ENCODE data around the gene CIDEB. TPM values are rescaled to one million over a fixed set of nuclear protein-coding genes. Genes with fewer than 3 reads are reported as not detected.

Gene CIDEB
- total and polyA plus RNA-seq, 2 of the 4 experiments (the other 2 are of a cell fraction), result under 0.01 to 0.19 TPM

- no peak overlapping the region for H3K14ac ChIP-seq (replicated peaks; ENCODE audit: low read depth, low read length)
- BruUV-seq (replicated peaks), result no TSS peak
- ChIA-PET POLR2A (ENCODE audit: unreplicated experiment) (no interaction called here), CTCF (no interaction called here)
- intact Hi-C loops (cut with micrococcal nuclease) (no loop called here), dilution Hi-C loops (cut with HindIII; ENCODE audit: low sequenced_read_pairs, unreplicated experiment) (no loop called here), in situ Hi-C loops (cut with MboI; ENCODE audit: low sequenced_read_pairs) (no loop called here)
- no peak overlapping the region for H3K9ac ChIP-seq (ENCODE audit: low read depth, low read length)
- no peak overlapping the region for H4K8ac ChIP-seq (ENCODE audit: low read depth in 2 of 2, low read length in 2 of 2)
- no peak overlapping the region for H2AK9ac ChIP-seq (replicated peaks; ENCODE audit: low read depth, low read length, poor library complexity)
- WGBS, 2 experiments (ENCODE audit: extremely low coverage in 2 of 2, insufficient read length in 1 of 2), result 22% methylated on average over 10 of the region's 18 CpGs; no CpG with 5 or more reads in 1 of the 2 experiments
- H3K4me3 ChIP-seq (ENCODE audit: insufficient read depth, low read depth, low read length), result no peak overlapping the region
- no peak overlapping the region for H2BK20ac ChIP-seq (ENCODE audit: low read depth, low read length)
- no peak overlapping the region for H2BK5ac ChIP-seq (ENCODE audit: low read depth, low read length, poor library complexity, severe bottlenecking)
- no peaks in the 10 kb centered on the region for H3K4me1 ChIP-seq (ENCODE audit: control insufficient read depth, insufficient read depth, low read length)
- no peak overlapping the region for H3K4ac ChIP-seq (ENCODE audit: low read depth, low read length)
- no peak overlapping the region for H2BK15ac ChIP-seq (ENCODE audit: low read depth, low read length)
- no peak overlapping the region for H3K18ac ChIP-seq (ENCODE audit: low read depth, low read length)
- H3K27me3 ChIP-seq (ENCODE audit: control insufficient read depth, insufficient read depth, low read length), result peaks cover 37% of the 10 kb centered on the region
- H3K23ac ChIP-seq (ENCODE audit: low read depth, low read length), result no peak overlapping the region
- no peak for DNase-seq
- H3K79me1 ChIP-seq (ENCODE audit: low read depth in 1 of 2, low read length in 2 of 2), result no peaks in the 10 kb centered on the region
- H2BK120ac ChIP-seq (ENCODE audit: low read depth, low read length), result no peak overlapping the region
- H4K5ac ChIP-seq (ENCODE audit: low read depth, low read length), result no peak overlapping the region
- no peak for TF ChIP-seq CTCF (conservative IDR thresholded peaks at IDR 0.05; ENCODE audit: low read depth, low read length)
- TF ChIP-seq, protein P1, sequence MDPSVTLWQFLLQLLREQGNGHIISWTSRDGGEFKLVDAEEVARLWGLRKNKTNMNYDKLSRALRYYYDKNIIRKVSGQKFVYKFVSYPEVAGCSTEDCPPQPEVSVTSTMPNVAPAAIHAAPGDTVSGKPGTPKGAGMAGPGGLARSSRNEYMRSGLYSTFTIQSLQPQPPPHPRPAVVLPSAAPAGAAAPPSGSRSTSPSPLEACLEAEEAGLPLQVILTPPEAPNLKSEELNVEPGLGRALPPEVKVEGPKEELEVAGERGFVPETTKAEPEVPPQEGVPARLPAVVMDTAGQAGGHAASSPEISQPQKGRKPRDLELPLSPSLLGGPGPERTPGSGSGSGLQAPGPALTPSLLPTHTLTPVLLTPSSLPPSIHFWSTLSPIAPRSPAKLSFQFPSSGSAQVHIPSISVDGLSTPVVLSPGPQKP (IDR thresholded peaks at IDR 0.05; ENCODE audit: borderline replicate concordance, low read depth, low read length), result no peak
- no peak for TF ChIP-seq NFE2L2 (IDR thresholded peaks at IDR 0.05; ENCODE audit: low read depth, low read length)
- TF ChIP-seq RFX5 (IDR thresholded peaks at IDR 0.05; ENCODE audit: low read depth, low read length), result no peak
- TF ChIP-seq CHD1 (IDR thresholded peaks at IDR 0.05; ENCODE audit: low read depth, low read length), result no peak
- TF ChIP-seq FOS (IDR thresholded peaks at IDR 0.05; ENCODE audit: low read depth, low read length), result no peak
- no peak for TF ChIP-seq MAFK (IDR thresholded peaks at IDR 0.05; ENCODE audit: low read depth, low read length)
- TF ChIP-seq MAZ (IDR thresholded peaks at IDR 0.05; ENCODE audit: borderline replicate concordance, low read depth, low read length), result no peak
- TF ChIP-seq SMC3 (IDR thresholded peaks at IDR 0.05; ENCODE audit: low read depth, low read length), result no peak
- TF ChIP-seq, protein P2, sequence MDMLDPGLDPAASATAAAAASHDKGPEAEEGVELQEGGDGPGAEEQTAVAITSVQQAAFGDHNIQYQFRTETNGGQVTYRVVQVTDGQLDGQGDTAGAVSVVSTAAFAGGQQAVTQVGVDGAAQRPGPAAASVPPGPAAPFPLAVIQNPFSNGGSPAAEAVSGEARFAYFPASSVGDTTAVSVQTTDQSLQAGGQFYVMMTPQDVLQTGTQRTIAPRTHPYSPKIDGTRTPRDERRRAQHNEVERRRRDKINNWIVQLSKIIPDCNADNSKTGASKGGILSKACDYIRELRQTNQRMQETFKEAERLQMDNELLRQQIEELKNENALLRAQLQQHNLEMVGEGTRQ (IDR thresholded peaks at IDR 0.05; ENCODE audit: low read depth, low read length), result no peak
- TF ChIP-seq RAD21 (IDR thresholded peaks at IDR 0.05; ENCODE audit: low read length), result no peak
- TF ChIP-seq POLR2A (IDR thresholded peaks at IDR 0.05; ENCODE audit: low read depth, low read length), result no peak
- TF ChIP-seq CEBPB (IDR thresholded peaks at IDR 0.05; ENCODE audit: low read depth, low read length), result no peak
- no peak for TF ChIP-seq MXI1 (IDR thresholded peaks at IDR 0.05; ENCODE audit: borderline replicate concordance, low read depth, low read length)
- TF ChIP-seq BHLHE40 (IDR thresholded peaks at IDR 0.05; ENCODE audit: low read depth, low read length), result no peak
- TF ChIP-seq RCOR1 (IDR thresholded peaks at IDR 0.05; ENCODE audit: insufficient replicate concordance, low read length), result no peak
- no peaks in the 10 kb centered on the region; the same call in 1 of the 2 replicates for H4K20me1 ChIP-seq (ENCODE audit: insufficient read depth, low read length)
- no peaks in the 10 kb centered on the region for H3K36me3 ChIP-seq (ENCODE audit: control insufficient read depth, insufficient read depth, low read length)
- no peak overlapping the region for H3K56ac ChIP-seq (ENCODE audit: extremely low read depth, insufficient read depth, low read length)
- H3K4me2 ChIP-seq (ENCODE audit: low read depth, low read length), result no peak overlapping the region
- H3K9me3 ChIP-seq (ENCODE audit: control insufficient read depth, insufficient read depth, low read length), result no peaks in the 10 kb centered on the region
- H2AFZ ChIP-seq (replicated peaks; ENCODE audit: low read length, poor library complexity), result peak overlapping the region; percentile 64
- H4K91ac ChIP-seq (ENCODE audit: insufficient read depth, low read depth, low read length), result no peak overlapping the region
- H3K9me1 ChIP-seq (ENCODE audit: insufficient read depth, low read length), result peaks cover 6% of the 10 kb centered on the region
- peak overlapping the region; percentile 28; the same call in 1 of the 2 replicates for H2AK5ac ChIP-seq (ENCODE audit: low read depth, low read length)
- no peak overlapping the region for H3K27ac ChIP-seq (ENCODE audit: insufficient read depth, low read length)
- no peak; the same call in 1 of the 2 replicates for ATAC-seq (ENCODE audit: low read depth)
Observed at GRCh38 chr14:24316597-24316950, 8.8 kb upstream of the CIDEB start.
